Activated T-helper 9 cell treated with anti-CD3 and anti-CD28 coated beads, Interleukin-2, amount 50 U/mL, for 16 hours (primary cell): ENCODE results near the gene ERICH4.
"Not testable (repeated sequence)": the region's sequence is repeated elsewhere in the genome, so short reads cannot be mapped to it uniquely, and the experiment has no call there.

Experiments used
- DNase-seq: peaks from one replicate; pipeline ENCODE4 v3.0.0-alpha.2; 2020; ENCODE audit warnings: low read depth

ERICH4 gene, protein sequence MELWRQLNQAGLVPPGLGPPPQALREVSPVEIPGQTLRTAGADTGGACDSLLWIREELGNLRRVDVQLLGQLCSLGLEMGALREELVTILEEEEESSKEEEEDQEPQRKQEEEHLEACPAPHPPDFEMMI

DNA sequence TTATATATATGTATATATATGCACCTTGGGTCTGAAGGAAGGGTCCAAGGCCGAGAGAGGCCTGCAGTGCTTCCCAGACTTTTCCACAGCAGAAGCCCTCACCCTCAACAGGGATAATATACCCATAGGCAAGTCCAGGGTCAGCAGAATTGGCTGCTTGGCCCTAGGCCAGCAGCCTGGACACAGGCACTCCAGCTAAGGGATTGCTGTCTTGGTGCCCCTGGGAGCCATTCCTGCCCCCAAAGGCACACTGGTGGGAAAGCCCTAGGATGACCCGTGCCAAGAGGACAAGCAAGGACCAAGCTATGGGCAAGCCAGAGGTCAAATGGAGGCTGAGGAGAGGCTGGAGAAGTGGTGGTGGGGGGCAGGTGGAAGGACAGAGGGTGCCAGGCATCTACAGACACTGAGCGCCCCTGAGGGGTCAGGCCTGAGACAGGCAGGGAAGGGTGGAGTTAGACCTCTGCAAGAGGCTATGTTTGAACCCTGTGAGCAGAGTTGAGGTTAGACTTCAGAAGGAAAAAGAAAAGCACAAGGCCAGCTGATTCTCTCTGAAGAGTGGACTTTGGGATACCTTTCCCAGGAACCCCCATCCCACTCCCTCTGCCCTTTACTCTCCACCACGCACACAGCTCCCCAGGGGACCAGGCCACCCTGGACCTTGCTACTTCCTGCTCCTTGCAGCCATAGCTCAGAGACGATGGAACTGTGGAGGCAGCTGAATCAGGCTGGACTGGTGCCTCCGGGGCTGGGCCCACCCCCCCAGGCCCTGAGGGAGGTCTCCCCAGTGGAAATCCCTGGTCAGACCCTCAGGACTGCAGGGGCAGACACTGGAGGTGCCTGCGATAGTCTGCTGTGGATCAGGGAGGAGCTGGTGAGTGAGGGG, at the start of gene ERICH4:
Gene ERICH4 (plus strand): TSS at position 684 of the 883 bp plus-strand sequence. CDS start 14 bp downstream, at position 698.
- DNase-seq = no peak

DNA sequence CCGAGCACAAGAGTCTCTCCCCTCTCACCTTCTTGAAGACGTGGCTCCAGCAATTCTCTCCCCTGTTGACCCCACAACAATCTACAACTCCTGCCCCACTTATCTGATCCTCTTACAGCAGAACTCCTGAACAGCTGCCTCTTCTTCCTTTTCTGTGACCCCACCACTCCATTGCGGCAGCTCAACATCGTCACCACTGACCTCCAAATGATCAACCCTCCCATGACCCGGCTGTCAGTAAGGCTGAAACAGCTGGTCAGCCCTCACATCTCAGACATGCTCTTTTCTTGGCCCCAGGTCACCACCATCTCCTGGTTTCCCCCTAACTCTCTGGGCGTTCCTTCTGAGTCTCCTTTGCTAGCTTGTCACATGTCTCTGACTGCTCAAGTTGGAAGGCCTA, 47.6 kb upstream of the ERICH4 start:
- no peak for DNase-seq

DNA sequence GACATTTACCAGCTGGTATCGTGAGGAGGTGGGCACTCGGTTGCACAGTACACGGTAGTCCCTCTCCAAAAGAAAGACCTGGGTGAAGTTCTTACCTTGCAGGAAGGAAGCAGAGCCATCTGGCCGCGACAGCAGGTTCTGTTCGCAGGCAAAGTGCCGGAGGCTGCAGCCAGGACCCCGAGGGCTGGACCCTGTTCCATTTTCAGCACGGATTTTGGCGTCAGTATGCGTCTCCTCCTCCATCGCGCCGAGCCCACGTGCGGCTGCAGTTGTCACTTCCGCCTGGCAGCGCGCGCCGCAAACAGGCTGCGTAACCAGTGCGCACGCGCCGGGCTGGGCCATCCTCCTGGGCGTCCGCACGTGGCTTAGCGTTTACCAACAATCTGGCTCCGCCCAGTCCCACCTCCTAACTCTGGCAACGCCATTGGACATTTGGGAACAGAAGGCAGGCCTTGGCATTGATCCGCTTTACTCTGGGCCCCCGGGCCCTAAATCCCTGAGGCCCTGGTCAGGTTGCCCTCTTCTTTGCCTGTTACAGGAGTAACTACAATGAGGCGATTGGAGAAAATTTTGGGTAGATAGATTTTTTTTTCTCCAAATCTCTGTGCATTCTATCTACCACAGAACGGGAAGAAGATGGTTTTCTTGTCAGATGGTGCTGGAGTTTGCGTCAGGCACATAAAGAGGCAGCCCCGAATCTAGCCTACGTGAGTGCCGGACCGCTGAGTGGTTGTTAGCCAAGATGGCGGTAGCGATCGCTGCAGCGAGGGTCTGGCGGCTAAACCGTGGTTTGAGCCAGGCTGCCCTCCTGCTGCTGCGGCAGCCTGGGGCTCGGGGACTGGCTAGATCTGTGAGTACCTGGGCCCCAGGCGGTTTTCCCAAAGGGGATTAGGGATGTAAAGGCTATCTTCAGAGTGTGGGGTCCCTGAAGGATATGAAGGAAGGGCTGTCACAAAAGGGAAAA, 45.6 kb upstream of the ERICH4 start, which contains the start of the genes BCKDHA and EXOSC5:
Gene BCKDHA (plus strand): TSS at position 733 of the 964 bp plus-strand sequence. CDS start 10 bp downstream, at position 743.
Gene EXOSC5 (minus strand): TSS at position 274 of the 964 bp plus-strand sequence. CDS start 31 bp downstream, at position 243.
- DNase-seq = peak; percentile 99

DNA sequence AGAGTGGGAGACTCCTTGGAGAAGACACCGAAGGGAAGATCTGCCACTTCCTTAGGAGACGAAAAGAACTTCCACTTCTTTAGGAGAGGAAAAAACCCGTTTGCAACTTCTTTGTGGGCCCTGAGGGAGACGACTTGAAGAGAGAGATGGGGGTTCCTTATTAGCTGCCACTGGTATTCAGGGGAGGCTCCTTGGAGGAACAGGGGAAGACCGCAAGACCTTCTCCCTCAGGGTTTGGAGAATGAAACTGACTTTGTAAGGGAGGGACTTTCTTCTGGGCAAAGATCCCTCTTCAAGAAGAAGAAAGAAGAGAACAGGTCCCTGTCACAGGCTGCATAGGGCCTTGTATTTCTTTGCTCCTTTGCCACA, 44.9 kb upstream of the ERICH4 start:
- DNase-seq = no peak

DNA sequence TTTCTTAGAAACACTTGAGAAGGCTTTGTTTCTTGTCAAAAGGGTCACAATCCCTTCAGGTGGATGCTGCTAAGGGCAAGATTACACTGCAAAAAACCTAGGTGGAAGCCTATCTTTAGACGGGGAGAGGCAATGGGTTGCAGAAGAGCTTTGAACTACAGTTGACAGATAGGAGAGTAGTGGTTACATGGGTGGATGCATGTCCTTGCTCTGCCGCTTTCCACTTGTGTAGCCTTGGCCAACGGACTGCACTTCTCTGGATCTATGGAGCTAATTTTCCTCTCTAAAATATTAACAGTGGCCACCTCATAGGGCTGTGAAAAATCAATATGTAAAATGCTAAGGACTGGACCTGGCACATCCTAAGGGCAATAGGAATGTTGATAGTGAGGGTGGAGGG, 44.4 kb upstream of the ERICH4 start:
- no peak for DNase-seq

DNA sequence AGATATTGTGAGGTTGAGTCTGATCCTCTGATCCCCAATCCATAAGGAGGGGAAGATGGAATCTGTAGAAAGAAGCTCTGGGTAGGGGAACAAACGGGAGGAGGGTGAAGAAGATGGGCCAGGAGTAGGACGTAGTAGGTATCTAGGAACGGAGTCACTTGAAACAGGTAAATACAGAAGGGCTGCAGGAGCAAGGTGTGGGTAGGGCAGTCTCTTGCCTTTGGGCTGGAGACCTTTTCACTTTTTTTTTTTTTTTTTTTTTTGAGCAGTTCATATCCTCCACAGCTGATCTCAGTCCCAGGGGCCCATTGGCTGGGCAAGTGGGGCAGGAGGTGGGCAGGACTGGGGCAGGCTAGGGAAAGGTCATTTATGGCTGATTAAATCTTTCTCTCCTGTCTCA, 43.9 kb upstream of the ERICH4 start:
- no peak for DNase-seq

DNA sequence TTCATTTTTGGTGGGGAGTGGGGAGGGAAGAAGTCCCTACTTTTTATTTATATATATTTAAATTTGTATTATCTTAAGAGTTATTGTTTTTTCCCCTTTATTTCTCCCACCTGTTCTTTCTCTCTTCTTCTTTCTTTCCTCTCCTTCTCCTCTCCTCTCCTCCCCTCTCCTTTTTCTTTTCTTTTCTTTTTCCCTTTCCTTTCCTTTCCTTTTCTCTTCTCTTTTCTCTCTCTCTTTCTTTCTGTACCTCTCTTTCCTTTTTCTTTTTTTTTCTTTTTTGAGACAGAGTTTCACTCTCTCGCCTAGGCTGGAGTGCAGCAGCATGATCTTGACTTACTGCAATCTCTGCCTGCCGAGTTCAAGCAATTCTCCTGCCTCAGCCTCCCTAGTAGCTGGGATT, 43.4 kb upstream of the ERICH4 start:
- DNase-seq = no peak

DNA sequence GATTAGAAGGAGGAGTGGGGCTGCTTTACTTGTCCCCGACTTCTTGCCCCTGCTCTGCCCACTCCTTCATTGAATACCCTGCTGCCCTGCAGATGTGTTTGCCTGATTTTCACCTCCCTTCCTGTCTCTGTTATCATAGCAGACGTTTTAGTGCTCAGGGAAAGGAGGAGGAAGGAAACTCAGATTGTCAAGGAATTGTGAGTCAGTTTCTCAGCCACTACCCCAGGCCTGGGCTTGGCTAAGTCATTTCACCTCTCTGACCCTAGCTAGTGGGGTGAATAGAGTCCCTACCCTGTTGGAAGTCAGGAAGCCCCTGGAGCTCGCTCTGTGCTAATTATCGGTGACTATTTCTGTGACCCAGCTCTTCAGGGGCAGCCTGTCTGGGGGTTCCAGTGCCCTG, 41.5 kb upstream of the ERICH4 start:
- DNase-seq = no peak

DNA sequence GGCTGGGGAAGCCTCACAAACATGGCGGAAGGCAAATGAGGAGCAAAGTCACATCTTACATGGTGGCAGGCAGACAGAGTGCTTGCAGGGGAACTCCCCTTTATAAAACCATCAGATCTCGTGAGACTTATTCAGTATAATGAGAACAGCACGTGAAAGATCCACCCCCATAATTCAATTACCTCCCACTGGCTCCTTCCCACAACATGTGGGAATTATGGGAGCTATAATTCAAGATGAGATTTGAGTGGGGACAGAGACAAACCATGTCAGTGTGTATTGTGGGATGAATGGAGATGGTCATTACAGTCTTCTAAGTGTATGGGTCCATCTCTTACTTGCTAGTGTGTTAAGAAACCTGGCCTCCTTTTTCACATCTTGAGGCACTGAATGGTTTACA, 40.9 kb upstream of the ERICH4 start:
- no peak for DNase-seq

DNA sequence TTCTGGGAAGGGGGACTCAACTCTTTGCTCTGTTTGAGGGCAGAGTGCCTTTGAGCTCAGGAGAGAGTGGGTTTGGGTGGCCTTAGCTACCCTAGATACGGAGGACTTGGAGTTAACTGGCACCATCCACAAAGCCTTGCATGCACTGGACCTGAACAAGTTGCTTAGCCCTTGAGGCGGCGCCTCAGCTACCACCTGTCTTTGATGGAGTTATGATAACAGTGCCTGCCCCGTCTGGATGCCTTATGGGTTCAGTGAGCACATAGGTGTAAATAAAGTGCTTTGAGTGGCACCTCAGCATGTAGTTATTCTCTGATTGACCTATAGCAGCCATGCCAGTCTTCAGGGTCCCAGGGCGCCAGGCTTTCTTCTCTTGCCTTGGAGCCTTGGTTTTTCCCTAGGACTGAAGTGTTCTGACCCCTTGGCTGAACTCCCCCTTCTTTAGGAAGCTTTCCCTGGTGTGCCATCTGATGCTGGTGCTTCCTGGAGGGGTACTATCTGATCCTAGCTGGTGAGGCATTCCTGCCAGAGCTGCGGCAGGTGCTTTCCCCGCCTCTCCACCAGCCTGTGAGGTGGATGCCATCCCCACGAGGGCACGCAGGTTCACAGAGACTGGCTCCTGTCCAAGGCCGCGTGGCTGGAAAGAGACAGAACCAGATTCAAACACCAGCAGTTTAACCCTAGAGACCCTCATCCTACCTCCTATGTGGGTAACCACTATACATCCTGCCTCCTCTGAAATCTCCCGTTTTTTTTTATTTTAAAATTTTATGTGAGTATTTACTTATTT, 39.6 kb upstream of the ERICH4 start:
- DNase-seq = no peak

DNA sequence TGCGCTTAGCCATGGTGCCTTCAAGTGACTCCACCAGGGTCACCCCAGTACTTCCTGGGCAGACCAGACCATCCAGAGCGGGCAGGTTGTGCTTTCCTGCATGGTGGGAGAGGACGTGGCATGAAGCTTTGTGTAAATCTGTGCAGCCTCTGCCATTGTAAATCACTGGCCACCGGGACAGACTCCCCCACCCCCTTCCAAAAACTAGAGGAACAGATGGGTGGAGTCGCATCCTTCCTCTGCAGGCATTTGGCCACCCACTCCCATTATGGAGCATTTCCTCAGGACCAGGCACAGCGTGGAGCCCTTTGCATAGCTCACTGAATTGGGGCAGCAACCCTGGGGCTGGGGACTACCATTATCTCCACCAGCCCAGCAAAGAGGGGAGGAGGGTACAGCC, 37.2 kb upstream of the ERICH4 start:
- DNase-seq = no peak

DNA sequence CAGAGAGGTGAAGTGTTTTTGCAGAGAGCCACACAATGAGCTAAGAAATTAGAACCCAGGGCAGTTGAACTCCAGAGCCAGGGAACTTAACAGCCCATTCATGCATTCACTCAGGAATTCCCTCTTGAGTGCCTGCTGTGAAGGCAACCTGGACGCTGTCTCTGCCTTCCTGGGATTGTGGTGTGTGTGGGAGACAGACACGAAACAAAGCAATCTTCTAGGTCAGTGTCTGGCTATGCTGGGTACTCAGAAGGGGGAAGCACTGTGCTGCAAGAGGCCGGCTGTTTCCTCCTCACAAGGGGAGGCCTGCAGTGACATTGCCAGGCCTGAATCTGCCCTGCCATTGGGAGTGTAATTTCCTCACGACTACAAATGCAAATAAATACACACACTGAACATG, 35.7 kb upstream of the ERICH4 start:
- no peak for DNase-seq

DNA sequence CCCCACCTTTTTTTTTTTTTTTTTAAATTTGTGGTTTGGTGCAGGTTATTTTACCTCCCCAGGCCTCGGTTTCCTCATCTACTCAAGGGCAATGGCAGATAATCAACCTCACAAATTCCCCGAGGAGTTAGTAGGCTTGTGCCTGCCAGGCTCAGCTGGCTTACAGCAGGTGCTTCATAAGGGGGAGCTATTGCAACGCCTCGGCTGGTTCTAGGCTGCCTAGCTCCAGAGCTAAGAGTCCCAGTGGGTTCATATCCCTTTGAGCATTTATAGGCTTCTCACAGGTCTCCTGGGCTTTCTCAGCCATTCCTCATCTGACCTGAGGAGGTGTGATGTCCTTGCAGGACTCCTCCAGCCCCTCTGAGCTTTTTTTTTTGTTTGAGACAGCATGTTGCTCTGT, 34.7 kb upstream of the ERICH4 start:
- no peak for DNase-seq

DNA sequence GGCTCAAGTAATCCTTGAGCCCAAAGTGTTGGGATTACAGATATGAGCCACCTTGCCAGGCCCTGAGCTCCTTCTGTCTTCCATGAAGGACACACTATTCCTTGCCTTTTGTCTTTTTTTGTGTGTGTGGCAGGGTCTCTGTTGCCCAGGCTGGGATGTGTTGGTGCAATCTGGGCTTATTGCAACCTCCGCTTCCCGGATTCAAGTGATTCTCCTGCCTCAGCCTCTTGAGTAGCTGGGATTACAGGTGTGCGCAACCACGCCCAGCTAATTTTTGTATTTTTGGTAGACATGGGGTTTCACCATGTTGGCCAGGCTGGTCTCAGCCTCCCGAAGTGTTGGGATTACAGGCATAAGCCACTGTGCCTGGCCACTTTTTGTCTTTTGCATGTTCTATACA, 34.1 kb upstream of the ERICH4 start:
- not testable (repeated sequence) for DNase-seq

DNA sequence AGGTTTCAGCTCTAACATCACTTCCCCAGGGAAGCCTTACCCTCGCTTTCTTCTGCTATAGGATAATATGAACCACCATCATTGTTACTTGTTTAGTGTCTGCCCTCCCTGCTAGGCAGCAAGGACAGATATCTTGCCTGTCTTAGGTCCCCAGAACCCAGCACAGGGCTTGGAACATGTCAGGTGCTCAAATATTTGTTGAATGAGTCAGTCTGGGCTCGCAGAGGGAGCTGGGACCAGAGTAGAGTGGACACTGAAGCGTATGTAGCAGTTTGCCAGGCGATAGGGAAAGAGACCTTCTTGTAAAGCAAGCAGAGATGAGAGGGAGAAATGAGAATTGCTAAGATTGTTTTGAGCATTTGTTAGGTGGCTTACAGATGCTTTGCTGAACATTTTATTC, 33.7 kb upstream of the ERICH4 start:
- no peak for DNase-seq

DNA sequence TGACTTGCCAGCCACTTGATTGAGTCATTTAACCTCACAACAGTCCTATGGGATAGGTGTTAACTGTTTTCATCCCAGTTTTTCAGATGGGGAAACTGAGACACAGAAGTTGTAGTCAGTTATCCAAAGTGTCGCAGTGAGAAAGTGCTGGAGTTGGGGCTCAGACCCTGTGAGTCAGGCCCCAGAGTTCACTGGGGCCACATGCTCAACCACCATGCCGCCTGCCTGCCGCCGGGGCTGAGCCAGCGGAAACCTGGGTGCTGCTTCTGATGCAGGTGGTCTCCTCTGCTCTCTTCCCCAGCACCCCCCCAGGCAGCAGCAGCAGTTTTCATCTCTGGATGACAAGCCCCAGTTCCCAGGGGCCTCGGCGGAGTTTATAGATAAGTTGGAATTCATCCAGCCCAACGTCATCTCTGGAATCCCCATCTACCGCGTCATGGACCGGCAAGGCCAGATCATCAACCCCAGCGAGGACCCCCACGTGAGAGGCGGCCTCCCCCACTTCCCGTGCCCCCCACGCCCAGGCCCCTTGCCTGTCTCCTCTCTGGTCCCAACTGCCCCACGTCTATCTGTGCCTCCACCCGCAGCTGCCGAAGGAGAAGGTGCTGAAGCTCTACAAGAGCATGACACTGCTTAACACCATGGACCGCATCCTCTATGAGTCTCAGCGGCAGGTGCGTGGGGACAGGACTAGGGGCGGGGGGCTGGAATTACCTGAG, 32.5 kb upstream of the ERICH4 start:
- no peak for DNase-seq

DNA sequence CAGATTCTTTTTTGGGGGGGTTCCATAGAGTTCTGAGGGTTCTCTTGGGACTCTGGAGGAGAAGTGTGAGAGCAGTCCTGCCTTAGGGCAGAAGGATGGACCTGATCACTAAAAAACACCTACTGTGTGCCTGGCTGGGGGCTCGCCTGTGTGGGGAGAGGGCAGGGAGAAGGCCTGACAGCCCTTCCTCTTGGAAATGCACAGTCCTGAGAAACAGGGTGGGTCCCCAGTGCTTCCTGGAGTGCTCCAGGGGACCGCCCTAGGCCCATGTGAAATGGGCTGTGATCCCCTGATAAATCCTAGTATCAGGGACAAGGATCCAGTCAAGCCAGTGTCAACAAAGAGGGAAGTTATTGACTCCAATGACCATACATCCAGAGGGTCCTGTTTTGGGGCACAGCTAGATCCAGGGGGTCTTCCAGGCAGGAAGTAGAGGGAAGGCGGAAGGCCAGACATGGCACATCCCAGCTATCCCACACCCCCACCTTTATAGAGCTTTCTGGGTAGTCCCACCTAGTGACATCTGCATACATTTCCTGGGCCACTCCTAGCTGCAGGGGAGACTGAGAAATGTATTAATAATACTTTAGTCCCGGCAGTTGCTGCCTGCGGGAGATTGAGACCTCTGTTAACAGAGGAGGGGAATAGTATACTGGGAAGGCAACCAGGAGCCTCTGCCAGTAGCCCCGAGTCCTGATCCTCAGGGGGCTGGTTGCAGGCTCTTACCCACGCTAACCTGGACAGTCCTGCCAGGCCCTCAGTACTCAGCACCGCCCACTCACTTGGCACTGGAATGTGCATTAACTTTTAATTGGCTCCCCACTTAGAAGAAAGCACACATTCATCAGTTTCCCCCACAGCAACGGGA, 31.6 kb upstream of the ERICH4 start:
- DNase-seq = no peak

DNA sequence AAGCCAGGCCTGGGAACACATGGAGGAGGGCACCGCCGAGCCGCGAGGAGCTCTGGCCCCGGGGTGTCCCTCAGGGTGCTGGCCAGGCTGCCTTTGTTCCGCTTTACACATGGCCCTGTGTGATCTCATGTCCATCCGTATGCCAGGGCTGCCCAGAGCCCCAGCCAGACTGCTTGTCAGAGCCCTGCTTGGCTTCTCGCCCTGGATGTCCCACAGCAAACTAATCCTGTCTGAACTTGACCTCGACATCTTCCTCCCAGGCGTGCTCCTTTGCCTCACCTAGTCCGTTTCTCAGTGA, 31.0 kb upstream of the ERICH4 start:
- no peak for DNase-seq

DNA sequence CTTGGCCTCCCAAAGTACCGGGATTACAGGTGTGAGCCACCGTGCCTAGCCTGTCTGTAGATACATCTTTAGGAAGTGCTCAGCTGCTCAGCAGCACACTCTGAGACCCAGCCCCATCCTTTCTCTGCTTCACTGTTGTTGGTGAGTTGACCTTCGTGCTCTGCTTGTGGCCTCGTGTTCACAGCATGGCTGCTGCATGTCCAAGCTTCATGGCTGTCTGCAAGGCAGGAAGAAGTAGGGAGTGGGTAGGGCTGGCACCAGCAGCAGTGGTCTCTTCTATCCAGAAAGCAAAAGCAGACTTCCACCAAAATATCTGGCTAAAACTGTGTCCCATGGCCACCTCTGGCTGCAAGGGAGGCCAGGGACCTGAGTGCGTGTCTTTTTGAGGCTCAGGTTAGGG, 30.0 kb upstream of the ERICH4 start:
- no peak for DNase-seq

DNA sequence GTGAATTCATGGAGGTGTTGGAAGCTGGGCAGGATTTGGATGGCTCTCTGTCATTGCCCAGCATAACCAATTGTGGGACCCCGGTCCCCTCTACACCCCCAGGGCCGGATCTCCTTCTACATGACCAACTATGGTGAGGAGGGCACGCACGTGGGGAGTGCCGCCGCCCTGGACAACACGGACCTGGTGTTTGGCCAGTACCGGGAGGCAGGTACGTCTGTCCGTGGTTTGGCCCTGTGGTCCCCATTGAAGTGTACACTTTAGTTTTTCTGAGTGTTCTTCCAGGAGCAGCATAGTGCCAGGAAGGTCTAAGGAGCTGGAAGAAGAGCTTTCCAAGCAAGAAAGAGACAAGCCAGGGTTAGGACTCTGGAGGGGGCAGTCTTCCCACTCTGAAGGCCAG, 29.0 kb upstream of the ERICH4 start:
- no peak for DNase-seq
